ENCODE data around the gene MSANTD1. TPM values are rescaled to one million over a fixed set of nuclear protein-coding genes. Genes with fewer than 3 reads are reported as not detected.

Gene MSANTD1
- total RNA-seq, 4 donors from 2014 or later, result 0.68 to 1.3 (median 0.80) TPM; not detected in 1

- in situ Hi-C loops (cut with MboI; ENCODE audit: low pct_ligation_motif_present in 1 of 4, low pct_unique_long_range_greater_than_20kb in 1 of 4, low sequenced_read_pairs in 3 of 4), result loop anchor here in 1 of 4 donors (25.0 kb wide), 1 partner anchor 224 kb away; the partner anchor contains the start of gene HGFAC
- no peak overlapping the region for H3K4me3 ChIP-seq
- intact Hi-C loops (cut with DNase I; ENCODE audit: low total_unique reads), result no loop called here
- no peaks in the 10 kb centered on the region for H3K9me3 ChIP-seq
- H3K27ac ChIP-seq, result no peak overlapping the region
- H3K4me1 ChIP-seq, result no peaks in the 10 kb centered on the region
- WGBS, 2 donors (ENCODE audit: low coverage in 1 of 2), result 97% methylated on average over 15 of the region's 15 CpGs; no CpG with 5 or more reads in 1 of the 2 donors
- no peaks in the 10 kb centered on the region for H3K27me3 ChIP-seq
- H3K36me3 ChIP-seq, result peaks cover 0 to 75% (median 35%) of the 10 kb centered on the region in 4 donors
- DNase-seq, result no peak
- no peak for TF ChIP-seq EP300 (IDR thresholded peaks at IDR 0.05; ENCODE audit: low read depth)
- no peak for TF ChIP-seq POLR2A (IDR thresholded peaks at IDR 0.05)
- TF ChIP-seq, protein P1, sequence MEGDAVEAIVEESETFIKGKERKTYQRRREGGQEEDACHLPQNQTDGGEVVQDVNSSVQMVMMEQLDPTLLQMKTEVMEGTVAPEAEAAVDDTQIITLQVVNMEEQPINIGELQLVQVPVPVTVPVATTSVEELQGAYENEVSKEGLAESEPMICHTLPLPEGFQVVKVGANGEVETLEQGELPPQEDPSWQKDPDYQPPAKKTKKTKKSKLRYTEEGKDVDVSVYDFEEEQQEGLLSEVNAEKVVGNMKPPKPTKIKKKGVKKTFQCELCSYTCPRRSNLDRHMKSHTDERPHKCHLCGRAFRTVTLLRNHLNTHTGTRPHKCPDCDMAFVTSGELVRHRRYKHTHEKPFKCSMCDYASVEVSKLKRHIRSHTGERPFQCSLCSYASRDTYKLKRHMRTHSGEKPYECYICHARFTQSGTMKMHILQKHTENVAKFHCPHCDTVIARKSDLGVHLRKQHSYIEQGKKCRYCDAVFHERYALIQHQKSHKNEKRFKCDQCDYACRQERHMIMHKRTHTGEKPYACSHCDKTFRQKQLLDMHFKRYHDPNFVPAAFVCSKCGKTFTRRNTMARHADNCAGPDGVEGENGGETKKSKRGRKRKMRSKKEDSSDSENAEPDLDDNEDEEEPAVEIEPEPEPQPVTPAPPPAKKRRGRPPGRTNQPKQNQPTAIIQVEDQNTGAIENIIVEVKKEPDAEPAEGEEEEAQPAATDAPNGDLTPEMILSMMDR (IDR thresholded peaks at IDR 0.05), result no peak
- no peak for TF ChIP-seq POLR2AphosphoS5 (IDR thresholded peaks at IDR 0.05)
These were observed 35.2 kb upstream of the MSANTD1 start for GRCh38 chr4:3213661-3214250.

DNA sequence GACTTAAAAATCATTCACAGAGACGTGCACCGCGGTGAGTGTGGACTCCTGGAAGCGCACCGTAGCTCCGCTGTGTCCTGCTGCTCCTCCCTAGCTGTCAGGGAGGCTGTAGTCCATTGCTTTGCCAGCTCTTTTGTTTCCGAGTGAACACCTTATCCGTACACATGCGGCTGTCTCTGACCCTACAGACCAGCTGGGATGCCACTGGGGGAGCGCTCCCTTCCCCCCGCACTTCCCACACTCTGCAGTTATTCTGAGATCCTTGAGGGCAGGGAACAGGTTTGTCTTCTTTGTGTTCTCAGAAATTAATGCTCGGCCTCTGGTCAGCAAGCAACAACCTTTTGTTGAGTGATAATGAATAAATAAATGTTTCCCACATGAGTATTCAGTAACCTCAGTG lies 33.7 kb upstream of the MSANTD1 start:
- peaks cover 0 to 73% (median 29%) of the 10 kb centered on the region in 4 donors for H3K36me3 ChIP-seq
- H3K4me1 ChIP-seq, result no peaks in the 10 kb centered on the region
- H3K27ac ChIP-seq, result no peak overlapping the region
- intact Hi-C loops (cut with DNase I; ENCODE audit: low total_unique reads), result no loop called here
- no peak for DNase-seq
- in situ Hi-C loops (cut with MboI; ENCODE audit: low pct_ligation_motif_present in 1 of 4, low pct_unique_long_range_greater_than_20kb in 1 of 4, low sequenced_read_pairs in 3 of 4), result loop anchor here in 1 of 4 donors (25.0 kb wide), 1 partner anchor 222 kb away; the partner anchor contains the start of gene HGFAC
- no peak overlapping the region for H3K4me3 ChIP-seq
- 94 to 96% methylated on average over 3 to 12 of the region's 12 CpGs for WGBS, 2 donors (ENCODE audit: low coverage in 1 of 2)
- H3K27me3 ChIP-seq, result no peaks in the 10 kb centered on the region
- TF ChIP-seq EP300 (IDR thresholded peaks at IDR 0.05; ENCODE audit: low read depth) (no peak), POLR2A (IDR thresholded peaks at IDR 0.05) (no peak), POLR2AphosphoS5 (IDR thresholded peaks at IDR 0.05) (no peak)
- TF ChIP-seq, protein P1 (IDR thresholded peaks at IDR 0.05), result no peak
- H3K9me3 ChIP-seq, result no peaks in the 10 kb centered on the region

- DNase-seq, result no peak
- intact Hi-C loops (cut with DNase I; ENCODE audit: low total_unique reads), result no loop called here
- Histone ChIP-seq H3K4me3 (no peak overlapping the region), H3K36me3 (peaks cover 0 to 74% (median 28%) of the 10 kb centered on the region in 4 donors), H3K27ac (no peak overlapping the region), H3K4me1 (no peaks in the 10 kb centered on the region), H3K27me3 (no peaks in the 10 kb centered on the region), H3K9me3 (no peaks in the 10 kb centered on the region)
- WGBS, 2 donors (ENCODE audit: low coverage in 1 of 2), result 96 to 100% methylated on average over 3 to 4 of the region's 4 CpGs
- in situ Hi-C loops (cut with MboI; ENCODE audit: low pct_ligation_motif_present in 1 of 4, low pct_unique_long_range_greater_than_20kb in 1 of 4, low sequenced_read_pairs in 3 of 4), result loop anchor here in 1 of 4 donors (25.0 kb wide), 1 partner anchor 222 kb away; the partner anchor contains the start of gene HGFAC
- TF ChIP-seq EP300 (IDR thresholded peaks at IDR 0.05; ENCODE audit: low read depth) (no peak), POLR2A (IDR thresholded peaks at IDR 0.05) (no peak), POLR2AphosphoS5 (IDR thresholded peaks at IDR 0.05) (no peak)
- TF ChIP-seq, protein P1 (IDR thresholded peaks at IDR 0.05), result no peak
These were observed 33.2 kb upstream of the MSANTD1 start for GRCh38 chr4:3215733-3216132.

DNA sequence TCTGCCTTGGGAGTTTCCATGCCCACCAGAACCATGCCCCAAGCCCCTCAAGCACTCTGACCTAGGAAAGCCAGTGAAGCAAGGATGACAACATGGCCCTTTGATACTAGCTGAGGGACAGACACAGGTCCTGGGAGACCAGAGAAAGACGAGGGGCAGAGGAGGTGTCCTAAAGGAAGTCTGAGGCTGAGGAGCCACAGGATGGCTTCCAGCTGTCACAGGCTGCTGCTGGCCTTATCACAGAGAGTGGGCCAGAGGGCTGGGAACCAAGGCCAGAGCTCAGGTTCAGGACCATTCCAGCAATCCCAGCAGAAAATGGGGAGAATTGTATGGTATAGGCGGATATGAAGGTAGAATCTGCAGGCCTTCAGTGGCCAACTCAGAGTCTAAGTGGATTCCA lies 31.7 kb upstream of the MSANTD1 start:
- in situ Hi-C loops (cut with MboI; ENCODE audit: low pct_ligation_motif_present in 1 of 4, low pct_unique_long_range_greater_than_20kb in 1 of 4, low sequenced_read_pairs in 3 of 4), result loop anchor here in 1 of 4 donors (25.0 kb wide), 1 partner anchor 220 kb away; the partner anchor contains the start of gene HGFAC
- 97 to 100% methylated on average over 1 to 2 of the region's 2 CpGs for WGBS, 2 donors (ENCODE audit: low coverage in 1 of 2)
- peaks cover 0 to 79% (median 28%) of the 10 kb centered on the region in 4 donors for H3K36me3 ChIP-seq
- H3K27me3 ChIP-seq, result no peaks in the 10 kb centered on the region
- H3K4me3 ChIP-seq, result no peak overlapping the region
- TF ChIP-seq POLR2A (IDR thresholded peaks at IDR 0.05) (no peak), POLR2AphosphoS5 (IDR thresholded peaks at IDR 0.05) (no peak), EP300 (IDR thresholded peaks at IDR 0.05; ENCODE audit: low read depth) (no peak)
- TF ChIP-seq, protein P1 (IDR thresholded peaks at IDR 0.05), result no peak
- no peaks in the 10 kb centered on the region for H3K4me1 ChIP-seq
- intact Hi-C loops (cut with DNase I; ENCODE audit: low total_unique reads), result no loop called here
- no peak for DNase-seq
- no peak overlapping the region for H3K27ac ChIP-seq
- H3K9me3 ChIP-seq, result no peaks in the 10 kb centered on the region
